AG09319 (cell line): ENCODE data around the gene GNG4.
"Not testable (repeated sequence)": the region's sequence is repeated elsewhere in the genome, so short reads cannot be mapped to it uniquely, and the experiment has no call there.

Source experiments
- DNase-seq: peaks from one replicate; pipeline ENCODE4 v3.0.0-alpha.2; 2010; ENCODE audit warnings: low read depth; ENCODE audit errors: extremely low read depth
- TF ChIP-seq, protein P1 (sequence below): IDR thresholded peaks from 2 replicates; pipeline ENCODE4 v1.5.1; 2011; ENCODE audit warnings: low read depth, mild to moderate bottlenecking, inconsistent platforms, low read length, moderate library complexity

Gene GNG4

DNA sequence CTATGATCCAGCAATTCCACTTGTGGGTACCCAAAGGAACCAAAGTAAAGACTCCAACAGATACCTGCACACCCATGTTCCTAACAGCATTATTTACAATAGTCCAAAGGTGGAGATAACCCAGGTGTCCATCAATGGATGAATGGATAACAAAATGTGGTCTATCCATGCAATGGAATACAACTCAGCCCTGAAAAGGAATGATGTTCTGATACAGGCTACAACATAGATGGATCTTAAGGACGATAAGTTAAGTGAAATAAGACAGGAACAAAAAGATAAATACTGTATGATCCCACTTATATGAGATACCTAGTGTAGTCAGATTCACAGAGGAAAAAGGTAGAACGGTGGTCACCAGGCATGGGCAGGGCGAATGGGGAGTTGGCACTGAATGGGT, 69.7 kb downstream of the GNG4 start:
- TF ChIP-seq, protein P1, sequence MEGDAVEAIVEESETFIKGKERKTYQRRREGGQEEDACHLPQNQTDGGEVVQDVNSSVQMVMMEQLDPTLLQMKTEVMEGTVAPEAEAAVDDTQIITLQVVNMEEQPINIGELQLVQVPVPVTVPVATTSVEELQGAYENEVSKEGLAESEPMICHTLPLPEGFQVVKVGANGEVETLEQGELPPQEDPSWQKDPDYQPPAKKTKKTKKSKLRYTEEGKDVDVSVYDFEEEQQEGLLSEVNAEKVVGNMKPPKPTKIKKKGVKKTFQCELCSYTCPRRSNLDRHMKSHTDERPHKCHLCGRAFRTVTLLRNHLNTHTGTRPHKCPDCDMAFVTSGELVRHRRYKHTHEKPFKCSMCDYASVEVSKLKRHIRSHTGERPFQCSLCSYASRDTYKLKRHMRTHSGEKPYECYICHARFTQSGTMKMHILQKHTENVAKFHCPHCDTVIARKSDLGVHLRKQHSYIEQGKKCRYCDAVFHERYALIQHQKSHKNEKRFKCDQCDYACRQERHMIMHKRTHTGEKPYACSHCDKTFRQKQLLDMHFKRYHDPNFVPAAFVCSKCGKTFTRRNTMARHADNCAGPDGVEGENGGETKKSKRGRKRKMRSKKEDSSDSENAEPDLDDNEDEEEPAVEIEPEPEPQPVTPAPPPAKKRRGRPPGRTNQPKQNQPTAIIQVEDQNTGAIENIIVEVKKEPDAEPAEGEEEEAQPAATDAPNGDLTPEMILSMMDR: no peak
- no peak for DNase-seq

DNA sequence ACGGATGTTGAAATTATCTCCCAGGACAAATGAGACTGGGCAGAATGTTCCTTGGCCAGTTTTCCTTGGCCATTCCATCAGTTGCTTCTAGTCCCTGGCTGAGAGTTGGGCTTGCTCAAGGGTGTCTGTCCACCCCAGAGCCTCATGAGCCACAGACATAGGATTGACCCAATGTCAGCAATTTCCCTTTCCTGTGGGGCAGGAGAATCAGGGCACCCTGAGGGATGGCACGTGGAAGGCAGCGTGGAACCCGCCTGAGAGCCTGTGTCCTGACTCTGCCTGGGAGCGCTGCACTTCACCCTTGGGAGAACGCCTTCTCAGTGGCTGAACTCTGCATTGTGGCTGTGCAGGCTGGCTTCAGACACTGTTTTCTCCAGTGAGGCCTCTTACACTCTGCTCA, 74.0 kb downstream of the GNG4 start:
- TF ChIP-seq, protein P1: no peak
- no peak for DNase-seq

DNA sequence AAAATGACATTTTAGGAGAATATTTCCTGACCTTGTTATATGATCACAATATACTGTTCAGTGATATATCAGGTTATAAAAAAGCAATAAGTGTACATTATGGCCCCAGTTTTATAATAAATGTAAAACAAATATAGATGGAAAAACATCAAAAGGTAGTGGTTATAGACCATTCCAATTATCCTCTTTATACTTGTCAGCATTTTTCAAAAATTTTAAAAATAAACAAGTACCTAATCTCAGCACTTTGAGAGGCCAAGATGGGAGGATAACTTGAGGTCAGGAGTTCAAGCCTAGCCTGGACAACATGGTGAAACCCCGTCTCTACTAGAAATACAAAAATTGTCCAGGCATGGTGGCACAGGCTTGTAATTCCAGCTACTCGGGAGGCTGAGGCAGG, 75.7 kb downstream of the GNG4 start:
- TF ChIP-seq, protein P1: no peak
- no peak for DNase-seq

DNA sequence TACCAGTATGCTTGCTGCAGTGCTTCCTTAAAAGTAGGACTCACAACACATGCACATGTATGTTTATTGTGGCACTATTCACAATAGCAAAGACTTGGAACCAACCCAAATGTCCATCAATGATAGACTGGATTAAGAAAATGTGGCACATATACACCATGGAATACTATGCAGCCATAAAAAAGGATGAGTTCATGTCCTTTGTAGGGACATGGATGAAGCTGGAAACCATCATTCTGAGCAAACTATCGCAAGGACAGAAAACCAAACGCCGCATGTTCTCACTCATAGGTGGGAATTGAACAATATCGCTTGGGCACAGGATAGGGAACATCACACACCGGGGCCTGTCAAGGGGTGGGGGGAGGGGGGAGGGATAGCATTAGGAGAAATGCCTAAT, 76.6 kb downstream of the GNG4 start:
- not testable (repeated sequence) for DNase-seq

DNA sequence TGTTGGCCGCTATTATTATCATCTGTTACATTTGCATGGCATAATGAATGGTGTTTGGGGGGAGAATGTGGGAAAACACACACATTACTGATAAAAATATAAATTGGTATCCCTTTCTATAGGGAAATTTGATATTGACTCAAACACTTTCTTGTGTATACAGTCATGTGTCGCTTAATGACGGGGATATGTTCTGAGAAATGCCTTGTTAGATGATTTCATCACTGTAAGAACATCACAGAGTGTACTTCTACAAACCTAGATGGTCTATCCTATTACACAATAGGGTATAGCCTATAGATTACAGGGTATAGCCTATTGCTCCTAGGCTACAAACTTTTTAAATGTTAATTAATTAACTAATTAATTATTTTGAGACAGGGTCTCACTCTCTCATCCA, 78.1 kb downstream of the GNG4 start:
- TF ChIP-seq, protein P1: no peak
- no peak for DNase-seq

DNA sequence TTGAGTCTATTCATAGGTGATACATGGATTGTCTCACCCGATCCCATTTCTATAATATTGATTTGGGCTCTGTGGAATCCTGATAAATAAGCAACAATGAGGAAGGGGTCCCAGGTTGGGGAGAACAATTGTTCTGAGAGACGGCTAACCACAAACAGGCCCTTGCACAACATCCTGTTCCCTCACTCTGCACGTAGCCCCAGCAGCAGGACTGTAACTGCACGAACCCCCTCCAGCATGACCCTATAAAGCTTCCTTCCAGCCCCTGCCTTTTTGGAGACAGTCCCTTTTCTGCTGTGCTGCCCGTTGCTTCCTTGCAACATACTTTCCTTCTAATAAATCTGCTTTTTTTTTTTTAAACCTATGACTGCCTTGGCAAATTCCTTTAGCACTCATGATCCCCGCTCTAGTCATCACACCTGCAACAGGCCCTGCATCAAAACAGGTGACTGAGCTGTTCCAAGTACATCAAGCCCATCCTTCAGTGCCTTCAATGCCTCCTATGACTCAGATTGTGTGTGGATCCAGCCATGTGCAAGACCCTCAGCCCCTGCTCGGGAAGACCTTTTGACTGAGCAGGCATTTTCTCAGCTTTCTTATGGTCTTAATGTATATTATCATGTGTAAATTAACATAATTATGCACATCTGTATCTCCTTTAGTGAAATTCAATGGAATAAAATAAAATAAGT, 81.6 kb downstream of the GNG4 start:
- TF ChIP-seq, protein P1: no peak
- no peak for DNase-seq

DNA sequence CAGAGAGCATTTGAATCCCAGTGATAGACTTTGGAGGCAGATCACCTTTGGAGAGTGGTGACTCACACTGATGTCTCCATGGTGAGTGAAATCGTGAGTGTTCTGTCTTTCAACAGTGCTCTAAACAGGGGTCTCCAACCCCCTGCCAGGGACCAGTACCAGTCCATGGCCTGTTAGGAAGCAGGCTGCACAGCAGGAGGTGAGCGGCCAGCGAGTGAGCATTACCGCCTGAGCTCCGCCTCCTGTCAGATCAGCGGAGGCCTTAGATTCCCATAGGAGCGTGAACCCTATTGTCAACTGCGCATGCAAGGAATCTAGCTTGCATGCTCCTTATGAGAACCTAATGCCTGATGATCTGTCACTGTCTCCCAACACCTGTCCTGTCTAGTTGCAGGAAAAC, 83.5 kb downstream of the GNG4 start:
- TF ChIP-seq, protein P1: no peak
- DNase-seq: no peak

DNA sequence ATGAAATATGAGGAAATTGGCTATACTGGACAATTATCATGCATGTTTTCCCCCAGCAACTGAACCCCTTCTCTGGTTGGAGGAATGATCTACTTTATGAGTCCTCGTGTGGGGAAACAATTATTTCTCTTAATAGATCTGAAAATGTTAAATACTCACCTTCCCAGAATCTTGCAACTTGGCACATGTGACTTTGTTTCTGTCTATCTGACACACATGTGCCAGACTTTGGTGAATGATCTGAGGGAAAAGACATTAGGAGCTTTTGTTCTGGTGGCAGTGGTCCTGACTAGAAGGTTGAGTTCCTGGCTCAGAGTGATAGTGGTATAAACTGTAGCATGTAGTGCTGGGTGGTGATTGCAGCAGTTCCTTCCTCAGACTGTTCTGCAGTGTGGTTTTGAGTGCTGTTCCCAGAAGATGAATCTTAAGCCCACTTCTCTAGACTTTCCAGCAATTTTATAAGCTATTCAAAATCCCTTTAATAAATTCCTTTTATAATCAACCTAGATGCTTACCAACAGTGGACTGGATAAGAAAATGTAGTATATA, 86.0 kb downstream of the GNG4 start:
- TF ChIP-seq, protein P1: no peak
- no peak for DNase-seq
